GM19463 (cell line): ENCODE data around the gene PAPPA2.
"Not testable (repeated sequence)": the region's sequence is repeated elsewhere in the genome, so short reads cannot be mapped to it uniquely, and the experiment has no call there.

Experiments
- ATAC-seq: cut with Tn5 transposase; IDR thresholded peaks from one replicate; pipeline ENCODE4 v1.9.1; 2021; ENCODE audit warnings: mild to moderate bottlenecking, moderate library complexity; ENCODE audit not compliant: unreplicated experiment

Gene PAPPA2

GRCh38 chr1:176595217-176595616 is 132.2 kb downstream of the PAPPA2 start:
- ATAC-seq, result no peak

- no peak for ATAC-seq
Observed at GRCh38 chr1:176601348-176601747, 138.4 kb downstream of the PAPPA2 start.

GRCh38 chr1:176602388-176603004 is 139.5 kb downstream of the PAPPA2 start:
- no peak for ATAC-seq

GRCh38 chr1:176603696-176604095 is 140.7 kb downstream of the PAPPA2 start:
- ATAC-seq, result no peak

GRCh38 chr1:176604461-176604860 is 141.5 kb downstream of the PAPPA2 start:
- no peak for ATAC-seq

GRCh38 chr1:176605176-176605575 is 142.2 kb downstream of the PAPPA2 start:
- ATAC-seq, result no peak

GRCh38 chr1:176609556-176610408 is 146.8 kb downstream of the PAPPA2 start:
- no peak for ATAC-seq

GRCh38 chr1:176612791-176613190 is 149.8 kb downstream of the PAPPA2 start:
- ATAC-seq, result no peak

- ATAC-seq, result no peak
Observed at GRCh38 chr1:176617881-176618280, 154.9 kb downstream of the PAPPA2 start.

GRCh38 chr1:176619261-176619660 is 156.3 kb downstream of the PAPPA2 start:
- ATAC-seq, result no peak

GRCh38 chr1:176625365-176625764 is 162.4 kb downstream of the PAPPA2 start:
- no peak for ATAC-seq

GRCh38 chr1:176626572-176627061 is 163.6 kb downstream of the PAPPA2 start:
- no peak for ATAC-seq

- no peak for ATAC-seq
Observed at GRCh38 chr1:176628775-176629174, 165.8 kb downstream of the PAPPA2 start.

GRCh38 chr1:176634733-176635132 is 171.8 kb downstream of the PAPPA2 start:
- ATAC-seq, result not testable (repeated sequence)

GRCh38 chr1:176638713-176639526 is 175.9 kb downstream of the PAPPA2 start:
- no peak for ATAC-seq

- ATAC-seq, result no peak
Observed at GRCh38 chr1:176643536-176643935, 180.6 kb downstream of the PAPPA2 start.

- no peak for ATAC-seq
Observed at GRCh38 chr1:176648556-176648955, 185.6 kb downstream of the PAPPA2 start.

- no peak for ATAC-seq
Observed at GRCh38 chr1:176656257-176656995, 193.5 kb downstream of the PAPPA2 start.

- no peak for ATAC-seq
Observed at GRCh38 chr1:176669782-176670181, 206.8 kb downstream of the PAPPA2 start.

GRCh38 chr1:176670853-176671252 is 207.9 kb downstream of the PAPPA2 start:
- no peak for ATAC-seq
